Gastrocnemius medialis (tissue), 4 donors: ENCODE data around the gene S100G.

ENCODE experiments used
- CTCF ChIP-seq, 5 experiments: fragments of 450-650 bp in 3 of 5; fragments of 200-600 bp in 2 of 5; sonication (generic) in 2 of 5; IDR thresholded peaks in 4 of 5; conservative IDR thresholded peaks in 1 of 5; 1 replicate in 4 of 5; 2 replicates in 1 of 5; pipeline ENCODE4 v1.5.1; 2016 to 2019; ENCODE audit warnings: antibody characterized with exemption in 5 of 5, mild to moderate bottlenecking in 3 of 5, moderate library complexity in 3 of 5
- POLR2A ChIP-seq, 2 donors: fragments of 450-650 bp; IDR thresholded peaks; one replicate each; pipeline ENCODE4 v1.6.1; 2017; ENCODE audit warnings: antibody characterized with exemption in 2 of 2, mild to moderate bottlenecking in 2 of 2, moderate library complexity in 2 of 2

- TF ChIP-seq CTCF (IDR thresholded peaks at IDR 0.05 in 4 of 5, conservative IDR thresholded peaks at IDR 0.05 in 1 of 5) (no peak), POLR2A (IDR thresholded peaks at IDR 0.05) (no peak)
These were observed 16.2 kb upstream of the S100G start for GRCh38 chrX:16633754-16634153.
